HL-60/S4 treated with phorbol 12-myristate 13-acetate at 8.2 ng/mL for 4 days and 3 days (cell line): Measurements from ENCODE around the gene STRN4.
"Not testable (repeated sequence)": the region's sequence is repeated elsewhere in the genome, so short reads cannot be mapped to it uniquely, and the experiment has no call there.

Experiments used
- in situ Hi-C: fragments of 300-500 bp; cut with MboI; formaldehyde crosslinking; loops from 2 replicates; pipeline ENCODE4 v1.15.0; 2022; ENCODE audit warnings: low sequenced_read_pairs

The STRN4 gene

DNA sequence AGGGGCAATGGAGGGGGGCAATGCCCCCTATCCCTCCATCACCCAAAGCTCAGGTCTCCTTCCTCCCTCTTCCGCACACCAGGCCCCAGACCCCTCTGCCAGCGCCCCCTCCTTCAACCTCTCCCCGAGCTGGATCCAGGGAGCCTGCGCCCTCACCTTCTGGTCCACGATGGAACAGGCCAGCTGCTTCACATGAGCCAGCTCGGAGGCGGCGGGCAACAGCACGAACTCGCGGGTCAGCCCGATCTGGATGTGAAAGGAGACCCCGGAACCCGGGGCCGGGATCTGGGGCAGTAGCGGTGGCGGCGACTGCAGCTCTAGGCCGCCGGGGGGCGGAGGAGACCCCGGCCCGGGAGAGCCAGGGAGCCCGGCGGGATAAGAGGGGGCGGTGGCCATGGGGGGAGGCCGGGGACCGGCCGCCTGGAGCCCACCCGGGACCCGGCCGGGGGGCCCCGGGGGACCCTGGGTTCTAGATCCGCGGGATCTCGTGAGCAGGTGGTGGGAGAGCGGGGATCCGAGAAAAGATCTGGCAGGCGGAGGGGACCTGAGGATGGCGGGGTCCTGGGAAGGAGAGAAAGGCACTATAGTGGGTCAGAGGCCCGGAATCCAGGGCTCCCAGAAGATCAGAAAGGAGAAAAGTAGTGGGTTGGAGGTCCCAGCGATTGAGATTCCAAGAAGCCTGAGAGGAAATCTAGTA is 30.1 kb downstream of the STRN4 start:
- in situ Hi-C loops: no loop called here

DNA sequence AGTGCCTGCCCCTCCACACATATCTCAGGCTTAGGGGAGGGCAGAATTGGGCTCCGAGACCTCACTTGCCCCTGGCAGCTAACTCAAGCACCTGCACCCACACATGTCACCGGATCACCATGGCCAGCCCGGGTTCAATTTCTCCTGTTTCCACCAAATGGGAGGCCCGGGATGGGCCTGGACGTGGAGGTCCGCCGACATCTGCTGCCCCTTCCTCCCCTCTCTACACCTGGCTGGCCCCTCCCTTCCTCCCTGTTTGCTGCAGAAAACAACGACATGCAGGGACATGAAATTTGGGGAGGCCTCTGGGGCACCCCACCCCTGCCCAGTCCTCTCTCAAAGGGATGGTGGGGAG is 30.7 kb downstream of the STRN4 start:
- in situ Hi-C loops: no loop called here

DNA sequence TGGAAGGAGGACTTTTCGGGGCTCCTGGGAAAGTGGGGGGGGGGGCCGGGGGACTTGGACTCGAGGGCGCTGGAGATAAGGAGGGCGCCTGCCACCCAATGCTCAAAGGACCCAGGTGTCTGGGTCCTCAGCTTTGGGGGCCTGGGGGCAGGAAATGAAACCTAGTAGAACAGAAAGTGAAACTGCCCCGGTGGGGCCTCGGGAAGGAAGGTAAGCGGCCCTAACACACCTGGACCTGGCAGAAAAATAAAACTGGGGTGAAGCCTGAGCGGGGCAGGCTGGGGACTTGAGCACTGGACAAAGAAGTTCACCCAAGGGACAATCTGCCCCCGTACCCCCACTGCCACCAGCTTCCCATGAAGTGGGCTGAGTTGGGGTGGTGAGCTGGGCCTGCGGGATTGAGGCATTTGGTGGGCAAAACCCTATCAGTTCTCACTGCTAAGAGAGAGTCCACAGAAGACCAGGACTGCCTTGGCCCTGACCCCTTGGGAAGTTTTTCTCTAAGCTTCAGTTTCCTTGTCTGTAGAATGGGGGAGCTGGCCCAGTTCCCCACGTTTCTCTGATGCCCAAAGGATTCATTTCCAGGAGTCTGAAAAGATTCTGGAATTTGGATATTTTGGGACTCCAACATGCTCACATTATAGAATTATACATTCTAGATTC is 31.7 kb downstream of the STRN4 start:
- in situ Hi-C loops: no loop called here

DNA sequence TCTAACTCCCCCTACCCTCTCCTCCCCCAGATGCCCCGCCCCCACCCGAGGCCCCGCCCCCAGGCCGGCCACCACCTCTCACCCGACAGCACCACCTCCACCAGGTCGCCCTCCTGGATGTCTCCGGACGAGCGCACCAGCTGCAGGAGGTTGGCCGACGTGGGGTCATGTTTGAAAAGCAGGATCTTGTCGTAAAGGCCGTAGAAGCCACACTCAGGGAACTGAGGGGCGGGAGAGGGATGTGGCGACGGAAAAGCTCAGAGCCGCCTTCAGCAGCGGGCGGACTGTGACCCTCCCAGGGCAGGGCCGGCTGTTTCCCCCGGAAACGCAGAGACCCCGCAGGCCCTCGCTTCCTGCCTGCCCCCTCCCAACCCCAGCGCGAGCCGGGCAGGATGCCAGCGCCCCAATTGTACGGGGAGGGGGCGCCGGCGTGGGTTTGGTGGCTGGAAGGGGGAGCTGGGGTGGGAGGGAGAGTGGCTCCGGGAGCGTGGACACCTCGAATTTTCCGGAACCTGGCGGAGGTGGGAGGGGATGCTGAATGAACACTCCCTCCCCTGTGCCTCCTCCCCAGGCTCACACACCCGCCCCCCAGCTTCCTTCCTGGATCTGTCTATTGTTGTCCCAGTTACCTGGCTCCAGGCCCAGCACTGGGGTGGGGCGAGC is 32.3 kb downstream of the STRN4 start:
- in situ Hi-C loops: no loop called here

DNA sequence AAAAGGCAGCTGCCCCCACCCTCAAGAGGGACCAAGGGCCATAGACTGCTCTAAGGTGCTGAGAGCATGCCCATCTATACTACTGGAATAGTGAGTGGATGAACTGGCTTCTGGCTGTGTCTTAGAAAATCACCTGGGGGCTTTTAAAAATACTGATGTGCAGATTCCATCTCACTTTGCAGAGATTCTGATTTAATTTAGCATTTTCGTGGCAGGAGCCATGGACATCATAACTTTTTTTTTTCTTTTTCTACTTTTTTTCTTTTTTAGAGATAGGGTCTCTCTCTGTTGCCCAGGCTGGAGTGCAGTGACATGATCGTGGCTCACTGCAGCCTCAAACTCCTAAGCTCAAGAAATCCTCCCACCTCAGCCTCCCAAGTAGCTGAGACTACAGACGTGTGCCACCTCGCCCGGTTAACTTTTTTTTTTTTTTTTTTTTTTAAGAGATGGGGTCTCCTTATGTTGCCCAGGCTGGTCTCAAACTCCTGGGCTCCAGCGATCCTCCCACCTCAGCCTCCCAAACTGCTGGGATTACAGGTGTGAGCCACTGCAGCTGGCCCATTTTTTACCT is 33.4 kb downstream of the STRN4 start:
- in situ Hi-C loops: not testable (repeated sequence)

DNA sequence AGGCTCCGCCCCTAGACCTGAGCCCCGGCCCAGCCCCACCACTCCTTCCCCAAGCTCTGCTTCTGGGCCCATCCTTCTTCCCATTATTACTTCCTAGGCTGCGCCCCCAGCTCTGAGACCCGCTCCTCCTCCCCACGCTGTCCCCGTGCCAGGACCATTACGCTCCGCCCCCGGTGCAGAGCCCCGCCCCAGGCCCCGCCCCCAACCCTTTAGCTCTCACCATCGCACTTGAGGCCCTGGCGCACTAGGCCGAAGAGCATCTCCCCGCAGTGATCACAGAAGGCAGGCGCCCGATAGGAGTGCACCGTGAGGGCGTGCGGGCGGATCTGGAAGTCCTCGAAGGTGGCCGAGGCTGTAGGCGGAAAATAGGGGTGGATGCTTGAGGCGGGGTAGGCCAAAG is 35.6 kb downstream of the STRN4 start:
- in situ Hi-C loops: no loop called here

DNA sequence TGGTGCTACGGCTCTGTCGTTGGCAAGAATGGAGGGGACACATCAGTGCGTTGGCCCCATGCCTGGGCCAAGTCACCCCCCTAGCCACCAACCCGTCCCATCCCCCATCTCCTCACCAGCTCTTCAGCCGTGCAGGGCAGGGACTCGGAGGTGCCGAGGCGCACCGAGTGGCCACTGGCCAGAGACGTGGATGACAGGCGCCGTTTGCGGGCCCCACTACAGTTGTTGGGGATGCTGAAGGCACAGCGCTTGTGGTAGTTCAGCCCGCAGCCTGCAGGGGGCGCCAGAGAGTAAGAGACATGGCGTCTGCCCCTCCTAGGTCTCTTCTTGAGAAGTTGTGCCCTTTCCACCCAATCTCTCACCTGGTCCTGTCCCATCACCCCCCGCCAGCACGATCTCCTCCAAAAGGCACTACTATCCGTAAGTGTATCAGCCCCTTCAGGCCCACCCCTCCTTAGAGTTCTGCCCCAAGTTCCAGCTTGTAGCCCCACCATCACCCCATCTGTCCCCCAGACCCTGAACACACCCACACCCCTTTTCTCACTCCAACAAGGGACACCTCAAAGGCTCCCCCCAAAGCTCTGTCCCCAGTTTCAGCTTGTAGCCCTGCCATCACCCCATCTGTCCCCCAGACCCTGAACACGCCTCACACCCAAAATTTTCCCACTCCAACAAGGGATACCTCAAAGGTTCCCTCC is 41.7 kb downstream of the STRN4 start:
- in situ Hi-C loops: no loop called here

DNA sequence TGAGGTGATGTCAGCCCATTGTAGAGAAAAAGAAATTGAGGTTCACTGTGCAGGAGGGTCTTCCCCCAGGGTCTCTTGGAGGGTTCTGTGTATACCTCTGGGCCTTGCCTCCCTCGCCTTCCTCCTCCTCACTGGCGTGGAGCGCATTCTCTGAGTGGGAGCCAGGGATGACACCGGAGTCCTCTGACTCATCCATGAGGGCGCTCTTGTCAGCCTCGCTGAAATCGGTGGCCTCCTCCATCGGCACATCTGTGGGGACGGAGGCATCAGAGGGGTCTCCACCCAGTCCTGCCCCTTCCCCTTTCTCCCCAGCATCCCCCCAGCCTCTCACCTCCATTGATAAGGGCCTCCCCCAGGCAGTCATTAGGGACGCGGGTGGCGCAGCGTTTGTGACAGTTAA is 45.5 kb downstream of the STRN4 start:
- in situ Hi-C loops: no loop called here

DNA sequence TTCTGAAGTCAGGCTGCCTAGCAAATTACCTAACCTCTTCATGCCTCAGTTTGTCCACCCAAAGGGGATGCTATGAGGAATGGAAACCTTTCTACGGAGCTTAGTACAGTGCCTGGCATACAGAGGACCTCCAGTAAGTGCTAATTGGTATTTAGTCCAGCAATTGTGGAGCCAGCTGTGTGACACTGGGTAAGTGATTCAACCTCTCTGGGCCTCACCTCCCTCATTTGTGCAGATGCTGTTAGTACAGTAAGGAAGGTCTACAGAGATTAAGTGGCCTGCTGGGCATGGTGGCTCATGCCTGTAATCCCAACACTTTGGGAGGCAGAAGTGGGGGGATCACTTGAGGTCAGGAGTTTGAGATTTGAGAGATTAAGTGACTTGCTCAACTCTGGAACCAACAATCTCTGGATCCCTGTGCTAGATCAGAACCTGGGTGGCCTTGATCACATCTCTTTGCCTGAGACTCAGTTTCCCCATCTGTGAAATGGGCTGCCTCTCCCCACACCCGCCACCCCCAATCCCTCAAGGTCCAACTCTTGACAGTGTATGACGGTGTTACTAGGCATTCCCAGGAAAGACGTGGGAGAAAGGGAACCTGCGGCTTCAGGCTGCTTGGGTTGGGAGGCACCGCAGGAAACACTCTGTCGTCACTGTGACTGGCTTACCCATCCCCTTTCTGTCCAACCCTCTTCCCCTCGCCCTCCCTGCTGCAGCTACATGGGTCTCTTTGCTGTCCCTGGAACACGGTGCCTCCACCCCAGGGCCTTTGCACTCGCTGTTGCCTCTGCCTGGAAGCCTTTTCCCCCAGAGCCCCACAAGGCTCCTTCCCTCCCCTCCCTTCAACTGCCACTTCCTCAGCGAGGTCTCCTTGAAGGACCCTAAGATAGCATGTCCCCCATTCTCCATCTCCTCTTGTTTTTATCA is 47.6 kb downstream of the STRN4 start:
- in situ Hi-C loops: no loop called here

DNA sequence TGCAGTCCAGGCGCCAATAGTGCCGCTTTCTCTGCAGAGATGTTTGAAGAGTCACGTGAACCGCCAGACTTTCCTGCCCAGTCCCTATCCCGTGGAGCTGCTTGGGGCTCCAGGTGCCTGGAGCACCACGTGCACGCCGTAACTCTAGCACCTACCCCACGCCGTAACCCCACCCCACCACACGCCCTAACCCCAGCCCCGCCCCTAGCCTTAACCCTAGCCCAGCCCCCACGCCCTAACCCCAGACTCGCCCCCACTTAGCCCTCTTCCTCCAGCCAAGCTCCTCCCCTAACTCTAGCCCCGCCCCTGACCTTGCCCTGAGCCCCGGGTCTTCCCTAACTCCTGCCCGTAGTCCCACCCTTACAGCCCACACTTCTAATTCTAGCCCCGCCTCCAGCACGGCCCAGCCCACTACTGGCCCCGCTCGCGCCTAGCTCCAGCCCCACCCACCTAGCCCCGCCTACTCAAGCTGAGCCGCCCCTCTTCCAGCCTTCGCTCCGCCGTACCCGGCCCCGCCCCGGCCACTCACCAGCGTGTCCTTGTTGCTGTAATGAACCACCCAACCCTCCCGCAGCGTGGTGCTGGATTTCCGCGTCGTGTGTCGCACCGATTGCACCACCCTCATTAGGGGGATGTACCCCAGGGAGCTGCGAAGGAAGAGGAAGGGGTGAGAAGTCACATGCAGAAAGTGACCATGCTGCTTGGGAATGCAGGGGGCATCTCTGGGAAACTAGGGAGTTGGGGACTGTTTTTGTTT is 48.9 kb downstream of the STRN4 start:
- in situ Hi-C loops: no loop called here

DNA sequence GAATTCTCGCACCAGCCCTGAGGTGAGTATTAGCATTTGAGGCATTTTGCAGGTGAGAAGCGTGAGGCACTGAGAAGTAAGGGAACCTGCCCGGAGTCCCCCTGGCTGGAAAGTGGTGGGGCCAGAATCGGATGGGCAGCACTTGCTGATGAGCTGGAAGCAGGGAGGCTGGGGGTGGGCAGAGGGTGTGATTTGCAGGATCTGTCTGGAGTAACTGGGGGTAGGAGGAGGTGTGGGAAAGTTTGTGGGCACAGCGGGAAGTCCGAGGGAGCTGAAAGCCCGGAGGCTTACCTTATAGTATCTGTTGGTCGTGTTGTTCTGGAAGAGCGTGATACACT is 49.4 kb downstream of the STRN4 start:
- in situ Hi-C loops: no loop called here

DNA sequence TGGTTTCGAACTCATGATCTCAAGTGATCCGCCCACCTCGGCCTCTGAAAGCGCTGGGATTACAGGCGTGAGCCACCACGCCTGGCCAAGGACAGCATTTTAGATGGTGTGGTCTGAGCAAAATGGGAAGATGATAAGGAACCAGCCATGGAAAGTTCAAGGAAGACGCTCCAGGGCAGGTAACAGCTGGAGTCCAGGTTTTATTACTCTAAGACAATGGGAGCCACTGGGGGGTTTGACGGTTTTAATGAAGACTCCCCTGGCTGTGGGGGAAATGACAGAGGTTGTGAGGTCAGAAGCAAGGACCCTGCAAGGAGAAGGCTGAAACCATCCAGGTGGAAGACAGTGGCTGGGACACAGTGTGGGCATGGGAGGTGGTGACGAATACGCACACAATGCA is 50.2 kb downstream of the STRN4 start:
- in situ Hi-C loops: no loop called here

DNA sequence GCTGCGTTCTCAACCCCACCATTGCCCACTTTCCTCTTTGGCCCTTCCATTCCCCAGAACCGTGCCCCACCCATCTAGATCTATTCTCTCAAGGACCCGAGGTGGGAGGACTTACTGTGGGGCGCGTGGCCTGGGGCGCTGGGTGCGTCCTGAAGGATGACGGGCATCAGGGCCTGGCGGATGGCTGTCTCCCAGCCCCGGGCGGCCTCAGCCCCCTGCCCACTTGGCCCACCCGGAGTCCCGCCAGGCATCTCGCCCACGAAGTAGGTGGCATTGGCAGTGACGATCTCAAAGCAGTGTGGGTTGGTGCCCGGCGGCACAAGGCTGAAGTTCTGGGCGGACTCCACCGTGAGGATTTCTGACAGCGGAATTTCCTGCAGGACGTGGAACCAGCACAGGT is 52.5 kb downstream of the STRN4 start:
- in situ Hi-C loops: no loop called here

DNA sequence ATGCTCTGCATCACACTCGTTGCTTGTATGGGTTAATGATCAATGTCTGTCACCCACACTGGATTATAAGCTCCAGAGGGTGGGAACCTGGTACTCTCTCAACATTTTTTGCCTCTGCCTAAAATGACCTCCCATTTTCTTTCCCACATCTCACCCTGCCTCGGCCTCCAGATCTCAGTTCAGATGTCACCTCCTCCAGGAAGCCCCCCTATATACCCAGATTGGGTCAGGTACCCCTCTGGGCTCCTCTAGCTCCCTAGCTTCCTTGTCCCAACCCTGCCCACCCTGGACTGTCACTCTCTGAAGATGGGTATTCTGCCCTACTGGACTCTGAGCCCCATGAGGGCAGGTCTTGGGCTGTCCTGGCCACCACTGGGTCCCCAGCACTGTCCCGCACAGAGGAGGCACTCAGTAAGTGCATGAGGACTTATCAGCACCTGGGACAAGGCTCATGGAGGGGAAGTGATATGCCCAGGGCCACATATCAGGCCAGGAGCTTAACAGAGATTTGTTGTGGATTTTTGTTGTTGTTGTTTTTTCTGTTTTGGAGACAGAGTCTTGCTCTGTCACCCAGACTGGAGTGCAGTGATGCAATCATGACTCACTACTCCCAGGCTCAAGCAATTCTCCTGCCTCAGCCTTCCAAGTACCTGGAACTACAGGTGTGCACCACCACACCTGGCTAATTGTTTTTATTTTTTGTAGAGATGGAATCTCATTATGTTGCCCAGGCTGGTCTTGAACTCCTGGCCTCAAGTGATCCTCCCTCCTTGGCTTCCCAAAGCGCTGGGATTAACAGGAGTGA is 53.1 kb downstream of the STRN4 start:
- in situ Hi-C loops: no loop called here

DNA sequence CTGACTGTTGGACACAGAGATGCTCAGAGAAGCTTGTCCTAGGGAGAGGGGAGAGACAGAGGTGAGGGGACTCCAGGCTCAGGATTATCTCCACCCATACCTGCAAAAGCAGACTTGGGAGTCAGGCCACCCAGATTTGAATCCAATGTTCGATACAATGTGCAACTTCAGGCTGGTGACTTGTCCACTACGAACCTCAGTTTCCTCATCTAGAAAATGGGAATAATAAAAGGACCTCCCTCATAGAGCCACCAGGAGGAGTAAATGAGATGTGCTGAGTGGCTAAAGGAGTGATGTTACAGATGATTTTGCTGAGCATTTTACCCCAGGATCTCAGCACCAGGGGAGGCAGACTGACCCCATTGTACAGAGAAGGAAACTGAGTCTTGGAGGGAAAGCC is 54.3 kb downstream of the STRN4 start:
- in situ Hi-C loops: no loop called here

DNA sequence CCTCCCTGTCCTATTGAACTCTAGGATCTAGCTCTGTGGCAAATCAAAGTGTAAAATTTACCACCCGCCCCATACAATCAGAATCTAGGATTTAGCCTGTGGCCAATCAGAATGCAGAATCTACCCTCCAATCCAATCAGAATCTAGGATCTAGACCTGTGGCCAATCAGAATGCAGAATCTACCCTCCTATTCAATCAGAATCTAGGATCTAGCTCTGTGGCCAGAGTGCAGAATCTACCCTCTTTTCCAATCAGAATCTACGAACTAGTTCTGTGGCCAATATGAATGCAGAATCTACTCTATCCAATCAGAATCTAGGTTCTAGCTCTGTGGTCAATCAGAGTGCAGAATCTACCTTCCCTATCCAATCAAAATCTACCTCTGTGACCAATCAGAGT is 55.1 kb downstream of the STRN4 start:
- in situ Hi-C loops: no loop called here

DNA sequence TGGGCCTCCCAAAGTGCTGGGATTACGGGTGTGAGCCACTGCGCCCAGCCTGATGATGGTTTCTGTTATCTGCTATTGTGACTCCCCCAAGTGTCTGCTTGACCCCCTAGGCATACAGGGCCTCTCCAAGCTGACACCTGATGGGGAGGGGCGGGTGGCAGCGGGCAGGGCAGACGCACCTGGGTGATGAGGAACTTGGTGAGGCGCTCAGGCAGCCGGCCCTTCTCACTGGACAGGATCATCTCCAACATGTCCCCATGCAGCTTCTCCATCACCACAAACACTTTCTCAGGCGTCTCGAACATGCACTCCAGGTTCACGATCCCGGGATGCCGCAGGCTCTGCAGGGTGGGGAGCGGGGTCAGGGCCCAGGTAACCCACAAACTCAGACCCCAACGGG is 56.9 kb downstream of the STRN4 start:
- in situ Hi-C loops: no loop called here

DNA sequence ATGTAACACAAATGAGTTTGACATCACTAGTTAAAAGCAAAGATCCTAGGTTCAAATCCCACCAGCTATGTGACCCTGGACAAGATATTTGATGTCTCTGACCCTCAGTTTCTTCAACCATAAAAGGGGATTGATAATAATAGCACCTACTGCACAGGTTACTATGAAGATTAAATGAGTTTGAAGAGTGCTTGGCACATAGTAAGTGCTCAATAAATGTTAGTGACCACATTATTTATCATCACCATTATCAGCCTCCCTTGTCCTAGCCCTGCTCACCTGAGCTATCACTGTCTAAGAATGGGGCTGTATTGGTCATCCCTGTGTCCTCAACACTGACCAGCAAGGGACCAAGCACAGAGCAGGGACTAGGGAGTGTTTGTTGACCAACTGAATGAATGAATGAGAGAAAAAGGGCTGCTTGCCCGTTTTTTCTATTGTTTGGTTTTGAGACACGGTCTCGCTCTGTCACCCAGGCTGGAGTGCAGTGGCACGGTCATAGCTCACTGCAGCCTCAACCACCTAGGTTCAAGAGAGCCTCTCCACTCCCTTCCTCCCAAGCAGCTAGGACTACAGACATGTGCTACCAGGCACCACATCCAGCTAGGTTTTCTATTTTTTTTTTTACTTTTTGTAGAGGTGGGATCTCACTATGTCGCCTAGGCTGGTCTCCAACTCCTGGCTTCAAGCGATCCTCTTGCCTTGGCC is 58.7 kb downstream of the STRN4 start:
- in situ Hi-C loops: no loop called here
